Epithelial cell of prostate (primary cell): Measurements from ENCODE around the gene SLC6A18.

Source experiments
- DNase-seq: peaks from one replicate; pipeline ENCODE4 v3.0.0-alpha.2; 2011; ENCODE audit warnings: low read depth, low spot score
- H3K27ac ChIP-seq: fragments of 450-650 bp; 2 replicates; pipeline ENCODE4 v1.5.1; 2017; ENCODE audit warnings: mild to moderate bottlenecking

The SLC6A18 gene

GRCh38 chr5:1202026-1202797 lies 23.0 kb upstream of the SLC6A18 start:
- no peak overlapping the region for H3K27ac ChIP-seq
- DNase-seq, result no peak

GRCh38 chr5:1202798-1203185 lies 22.4 kb upstream of the SLC6A18 start:
- DNase-seq, result no peak
- no peak overlapping the region for H3K27ac ChIP-seq

DNA sequence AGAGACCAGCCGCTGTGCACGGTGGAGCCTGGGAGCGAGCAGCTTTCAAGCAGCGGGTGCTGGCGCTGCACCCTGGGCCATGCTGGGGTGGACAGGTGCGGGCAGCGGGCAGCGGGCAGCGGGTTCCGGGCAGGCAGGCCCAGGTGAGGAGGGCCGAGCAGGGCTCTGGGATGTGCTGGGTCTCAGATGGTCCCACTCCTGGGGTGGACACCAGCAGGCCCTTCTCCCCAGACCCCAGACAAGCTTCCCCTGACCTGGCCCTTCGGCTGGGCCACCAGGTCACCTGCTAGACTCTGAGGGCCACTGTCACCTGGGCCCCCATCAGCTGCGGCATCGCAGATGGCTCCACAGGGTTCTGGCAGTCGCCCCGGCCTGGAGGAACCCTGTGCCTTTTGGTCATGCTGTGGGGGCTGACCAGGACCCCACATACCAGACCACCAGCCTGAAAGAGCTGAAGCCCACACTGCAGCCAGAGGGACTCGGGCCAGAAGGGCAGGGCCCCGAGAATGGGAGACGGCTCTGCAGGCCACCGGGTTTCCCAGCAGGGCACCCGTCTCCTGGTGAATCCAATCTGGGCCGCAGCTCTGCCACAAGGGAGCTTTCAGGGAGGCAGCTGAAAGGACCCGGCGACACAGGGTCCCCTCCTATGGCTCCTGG lies 21.7 kb upstream of the SLC6A18 start:
- DNase-seq, result no peak

GRCh38 chr5:1203968-1204692 lies 21.1 kb upstream of the SLC6A18 start:
- no peak overlapping the region for H3K27ac ChIP-seq

More for the DNA sequence above, 21.7 kb upstream of the SLC6A18 start:
- H3K27ac ChIP-seq, result no peak overlapping the region

GRCh38 chr5:1204693-1205242 lies 20.4 kb upstream of the SLC6A18 start:
- DNase-seq, result no peak

More at GRCh38 chr5:1203968-1204692, 21.1 kb upstream of the SLC6A18 start:
- DNase-seq, result no peak

DNA sequence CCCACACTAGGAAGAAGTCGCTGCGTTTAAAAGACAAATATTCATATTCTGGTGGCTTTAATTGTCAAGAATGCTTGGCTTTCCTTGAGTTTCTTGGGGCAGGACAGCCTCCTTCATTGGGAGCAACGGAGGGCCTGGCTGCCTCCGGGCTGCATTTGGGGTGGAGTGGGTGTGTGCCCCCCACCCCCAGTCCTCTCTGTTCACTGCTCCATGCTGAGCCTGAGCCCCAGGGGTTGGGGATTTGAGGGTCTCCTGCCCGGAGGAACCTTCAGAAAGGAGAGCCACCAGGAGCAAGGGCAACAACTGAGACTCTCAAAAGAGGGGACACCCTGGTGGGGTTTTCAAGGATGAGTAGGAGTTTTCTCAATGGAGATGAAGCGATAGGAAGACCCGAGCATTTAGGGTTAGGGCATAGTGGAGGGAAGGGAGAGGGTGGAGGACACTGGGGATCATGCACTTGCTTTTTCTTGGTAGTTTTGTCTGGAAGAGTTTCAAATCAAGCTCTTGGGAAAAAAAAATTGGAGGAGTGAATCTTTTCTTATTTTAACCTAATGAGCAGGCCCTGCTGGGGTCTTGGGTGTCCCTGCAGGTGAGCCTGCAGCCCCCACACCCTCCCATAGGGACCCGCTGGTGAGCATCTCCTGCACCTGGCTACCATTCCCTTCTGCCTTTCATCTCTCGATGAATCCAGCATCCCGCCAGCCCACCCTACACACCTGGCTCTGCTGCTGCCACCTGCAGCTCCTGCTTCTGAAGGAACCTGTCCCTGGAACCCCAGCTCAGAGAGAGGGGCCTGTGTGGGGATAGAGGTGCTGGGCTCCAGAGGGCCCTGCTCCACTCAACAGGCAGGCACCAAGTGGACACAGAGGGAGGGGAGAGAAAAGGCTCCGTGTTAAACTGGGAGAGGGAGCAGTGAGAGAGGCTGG lies 19.7 kb upstream of the SLC6A18 start:
- DNase-seq, result no peak
- no peak overlapping the region for H3K27ac ChIP-seq

More at GRCh38 chr5:1204693-1205242, 20.4 kb upstream of the SLC6A18 start:
- no peak overlapping the region for H3K27ac ChIP-seq

DNA sequence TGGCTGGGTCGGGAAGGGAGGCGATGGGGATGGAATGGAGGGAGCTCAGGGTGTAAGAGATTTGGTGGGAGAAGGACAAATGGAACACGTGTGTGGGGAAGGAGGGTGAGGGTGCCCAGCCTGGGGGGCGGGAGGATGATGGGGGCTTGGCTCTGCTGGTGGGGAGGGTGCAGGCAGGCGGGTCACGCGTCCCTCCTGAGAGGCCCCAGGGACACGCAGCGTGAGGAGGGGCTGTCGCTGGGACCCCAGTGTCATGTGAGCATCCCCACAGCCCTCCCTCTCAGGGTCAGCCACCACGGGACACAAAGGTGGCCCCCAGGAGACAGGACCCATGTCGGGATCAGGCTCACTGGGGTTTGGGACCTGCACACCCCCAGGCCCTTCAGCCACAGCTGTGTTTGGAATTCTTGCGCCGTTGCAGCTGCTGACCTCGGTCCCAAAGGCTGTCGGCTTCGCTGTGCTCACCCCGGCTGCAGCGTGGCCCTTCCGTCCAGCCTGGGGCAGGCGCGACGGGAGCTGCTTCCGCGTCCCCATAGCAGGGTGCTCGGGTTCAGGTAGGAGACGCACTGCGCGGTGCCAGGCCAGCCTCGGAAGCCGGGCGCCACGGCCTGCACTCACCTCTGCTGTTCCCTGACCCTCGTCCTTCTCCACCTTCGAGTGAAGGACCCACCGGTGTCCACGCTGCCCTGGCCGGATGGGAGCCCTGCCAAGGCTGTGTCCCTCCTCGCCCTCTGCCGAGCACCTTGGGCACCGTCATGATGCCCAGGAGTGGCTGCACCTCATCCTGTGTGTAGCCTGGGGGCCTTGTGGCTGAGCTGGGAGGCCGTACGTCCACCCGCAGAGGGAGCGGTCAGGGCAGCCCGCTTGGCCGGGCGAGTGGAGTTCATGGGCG lies 18.4 kb upstream of the SLC6A18 start:
- no peak for DNase-seq
- no peak overlapping the region for H3K27ac ChIP-seq

DNA sequence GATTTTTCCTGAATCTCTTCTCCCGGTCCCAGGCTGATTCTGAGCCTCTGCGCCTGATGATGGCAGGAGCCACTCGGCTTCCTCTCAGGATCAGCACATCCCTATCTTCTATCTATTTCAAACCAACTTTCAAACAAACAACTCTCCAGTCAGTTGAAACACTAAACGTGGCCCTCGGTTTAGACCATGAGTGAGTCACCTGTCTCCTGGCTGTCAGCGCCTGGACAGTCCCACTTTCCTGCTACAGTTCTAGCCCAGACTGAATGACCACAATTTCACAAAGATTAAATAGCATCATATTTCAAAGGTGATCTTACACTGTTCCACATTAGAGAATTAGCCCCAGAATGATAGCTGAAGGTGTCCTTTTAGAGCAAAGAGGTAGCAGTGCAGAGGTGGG lies 17.6 kb upstream of the SLC6A18 start:
- no peak for DNase-seq
- H3K27ac ChIP-seq, result no peak overlapping the region

GRCh38 chr5:1208221-1208742 lies 16.9 kb upstream of the SLC6A18 start:
- no peak overlapping the region for H3K27ac ChIP-seq
- DNase-seq, result no peak

DNA sequence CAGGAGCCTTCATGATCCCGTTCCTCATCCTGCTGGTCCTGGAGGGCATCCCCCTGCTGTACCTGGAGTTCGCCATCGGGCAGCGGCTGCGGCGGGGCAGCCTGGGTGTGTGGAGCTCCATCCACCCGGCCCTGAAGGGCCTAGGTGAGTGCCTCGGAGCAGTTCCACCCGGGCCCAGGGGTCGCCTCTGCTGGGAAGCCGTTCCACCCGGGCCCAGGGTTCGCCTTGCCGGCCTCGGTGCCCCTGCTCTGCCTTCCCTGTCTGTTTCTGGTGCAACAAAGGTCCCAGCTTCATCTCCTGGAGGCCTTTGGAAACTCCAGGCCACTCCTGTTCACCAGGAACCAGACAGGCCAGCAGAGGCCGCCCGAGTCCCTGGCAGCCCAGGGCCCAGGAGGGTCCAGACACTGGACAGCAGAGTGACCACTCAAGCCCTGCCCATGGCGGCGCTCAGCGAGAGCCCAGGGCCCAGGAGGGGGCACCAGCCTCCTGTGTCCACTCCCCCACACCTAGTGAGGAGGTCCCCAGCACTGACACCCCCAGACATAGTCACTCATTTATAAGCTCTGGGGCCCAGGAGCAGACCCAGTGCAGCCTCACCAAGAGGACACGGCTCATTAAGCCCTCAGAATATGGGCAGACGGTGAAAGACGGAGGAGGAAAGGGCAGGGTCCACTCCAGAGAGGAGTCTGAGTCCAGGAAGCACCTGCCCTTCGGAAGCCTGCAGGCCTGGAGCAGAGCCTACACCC lies 16.3 kb upstream of the SLC6A18 start:
- no peak for DNase-seq

DNA sequence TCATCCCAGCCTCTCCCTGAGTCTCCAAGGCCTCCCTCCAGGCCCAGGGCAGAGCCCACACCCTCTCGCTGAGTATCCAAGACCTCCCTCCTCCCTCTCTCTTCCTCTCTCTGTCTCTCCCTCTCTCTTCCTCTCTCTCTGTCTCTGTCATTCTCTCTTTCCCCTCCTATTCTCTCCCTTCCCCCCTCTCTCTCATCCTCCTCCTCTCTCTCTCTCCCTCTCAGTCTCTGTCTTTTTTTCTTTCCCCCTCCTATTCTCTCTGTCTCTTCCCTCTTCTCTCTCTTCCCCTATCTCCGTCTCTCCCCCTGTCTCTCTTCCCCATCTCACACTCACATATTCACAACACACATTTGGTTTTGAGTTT lies 15.7 kb upstream of the SLC6A18 start:
- DNase-seq, result no peak
- no peak overlapping the region for H3K27ac ChIP-seq

More for the DNA sequence above, 16.3 kb upstream of the SLC6A18 start:
- H3K27ac ChIP-seq, result no peak overlapping the region

GRCh38 chr5:1209896-1210776 lies 15.0 kb upstream of the SLC6A18 start:
- DNase-seq, result no peak
- no peak overlapping the region for H3K27ac ChIP-seq

DNA sequence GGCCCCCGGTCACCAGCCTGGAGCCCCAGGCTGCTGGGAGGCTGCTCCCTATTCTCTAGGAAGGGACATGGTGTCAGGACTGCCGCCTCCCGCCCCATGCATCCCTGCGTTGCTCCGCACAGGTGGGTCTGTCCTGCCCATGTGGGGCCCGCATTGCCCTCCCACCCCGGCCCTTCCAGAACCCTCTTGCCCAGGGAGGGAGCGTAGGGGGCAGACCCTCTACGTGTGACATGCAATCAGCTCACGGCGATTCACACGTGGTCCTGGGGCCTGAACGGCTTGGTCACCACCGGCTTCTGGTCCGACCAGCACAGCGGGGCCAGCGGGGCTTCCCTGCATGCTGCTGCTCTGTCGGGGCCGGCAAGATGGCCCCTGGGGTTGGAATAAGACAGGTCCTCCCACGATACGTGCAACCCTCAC lies 14.3 kb upstream of the SLC6A18 start:
- H3K27ac ChIP-seq, result no peak overlapping the region
- no peak for DNase-seq

DNA sequence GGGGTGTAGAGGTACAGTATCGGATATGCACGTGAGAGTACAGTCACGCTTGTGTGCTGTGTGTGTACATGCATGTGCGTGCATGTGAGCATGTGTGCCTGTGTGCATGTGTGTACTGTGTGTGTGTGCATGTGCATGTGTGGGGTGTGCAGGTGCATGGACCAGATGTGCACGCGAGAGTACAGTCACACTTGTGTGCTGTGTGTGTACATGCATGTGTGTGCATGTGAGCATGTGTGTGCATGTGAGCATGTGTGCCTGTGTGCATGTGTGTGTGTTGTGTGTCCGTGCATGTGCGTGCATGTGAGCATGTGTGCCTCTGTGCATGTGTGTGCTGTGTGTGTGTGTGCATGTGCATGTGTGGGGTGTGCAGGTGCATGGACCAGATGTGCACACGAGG lies 13.5 kb upstream of the SLC6A18 start:
- no peak for DNase-seq
- H3K27ac ChIP-seq, result no peak overlapping the region

DNA sequence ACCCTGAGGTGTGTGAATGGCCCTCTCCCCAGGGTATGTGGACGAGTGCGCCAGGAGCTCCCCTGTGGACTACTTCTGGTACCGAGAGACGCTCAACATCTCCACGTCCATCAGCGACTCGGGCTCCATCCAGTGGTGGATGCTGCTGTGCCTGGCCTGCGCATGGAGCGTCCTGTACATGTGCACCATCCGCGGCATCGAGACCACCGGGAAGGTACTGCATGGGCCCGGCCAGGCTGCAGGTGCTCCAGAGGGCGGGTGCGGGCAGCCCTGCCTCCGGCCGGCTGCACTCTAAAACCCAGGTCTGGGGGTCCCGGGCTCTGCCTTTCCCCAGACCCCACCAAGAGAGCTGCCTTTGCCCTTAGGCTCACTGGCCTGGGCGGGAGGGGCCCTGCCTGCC lies 12.9 kb upstream of the SLC6A18 start:
- no peak overlapping the region for H3K27ac ChIP-seq
- DNase-seq, result no peak

DNA sequence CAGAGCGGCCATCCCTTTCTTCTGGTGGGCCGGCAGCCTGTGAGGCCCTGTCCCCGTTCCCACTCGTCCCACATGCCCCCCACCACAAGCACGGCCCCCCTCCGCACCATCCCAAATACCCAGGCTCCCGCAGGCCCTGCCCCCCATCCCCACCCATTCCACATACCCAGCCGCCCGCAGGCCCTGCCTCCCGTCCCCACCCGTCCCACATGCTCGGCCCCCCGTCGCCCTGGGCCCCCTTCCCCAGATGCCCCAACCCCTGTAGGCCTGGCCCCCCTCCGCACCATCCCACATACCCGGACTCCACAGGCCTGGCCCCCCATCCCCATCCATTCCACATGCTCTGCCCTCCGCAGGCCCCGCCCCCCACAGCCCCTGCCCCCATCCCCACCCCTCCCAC lies 12.3 kb upstream of the SLC6A18 start:
- no peak overlapping the region for H3K27ac ChIP-seq
- no peak for DNase-seq
